IPS-18a (cell line): Measurements from ENCODE around the gene IFT122.

ENCODE experiments used
- H3K27ac ChIP-seq: one replicate; pipeline ENCODE4 v1.5.1; 2013; ENCODE audit warnings: low read length
- H3K27me3 ChIP-seq: one replicate; pipeline ENCODE4 v1.6.1; 2013; ENCODE audit warnings: mild to moderate bottlenecking, low read length; ENCODE audit not compliant: control insufficient read depth, insufficient read depth
- H3K36me3 ChIP-seq: one replicate; pipeline ENCODE4 v1.6.1; 2013; ENCODE audit warnings: low read depth, low read length; ENCODE audit not compliant: control insufficient read depth
- H3K4me1 ChIP-seq: one replicate; pipeline ENCODE4 v1.6.1; 2013; ENCODE audit warnings: low read depth, low read length; ENCODE audit not compliant: control insufficient read depth
- H3K4me3 ChIP-seq: one replicate; pipeline ENCODE4 v1.5.1; 2013; ENCODE audit warnings: low read length
- H3K9ac ChIP-seq: one replicate; pipeline ENCODE4 v1.6.1; 2013; ENCODE audit warnings: mild to moderate bottlenecking, low read length, moderate library complexity
- H3K9me3 ChIP-seq: one replicate; pipeline ENCODE4 v1.6.1; 2013; ENCODE audit warnings: low read depth, low read length; ENCODE audit not compliant: control insufficient read depth

The IFT122 gene

GRCh38 chr3:129501630-129502029 is 61.6 kb downstream of the IFT122 start:
- H3K9ac ChIP-seq = no peak overlapping the region
- H3K36me3 ChIP-seq = no peaks in the 10 kb centered on the region
- H3K27ac ChIP-seq = no peak overlapping the region
- H3K9me3 ChIP-seq = no peaks in the 10 kb centered on the region
- no peak overlapping the region for H3K4me3 ChIP-seq
- no peaks in the 10 kb centered on the region for H3K27me3 ChIP-seq
- no peaks in the 10 kb centered on the region for H3K4me1 ChIP-seq

DNA sequence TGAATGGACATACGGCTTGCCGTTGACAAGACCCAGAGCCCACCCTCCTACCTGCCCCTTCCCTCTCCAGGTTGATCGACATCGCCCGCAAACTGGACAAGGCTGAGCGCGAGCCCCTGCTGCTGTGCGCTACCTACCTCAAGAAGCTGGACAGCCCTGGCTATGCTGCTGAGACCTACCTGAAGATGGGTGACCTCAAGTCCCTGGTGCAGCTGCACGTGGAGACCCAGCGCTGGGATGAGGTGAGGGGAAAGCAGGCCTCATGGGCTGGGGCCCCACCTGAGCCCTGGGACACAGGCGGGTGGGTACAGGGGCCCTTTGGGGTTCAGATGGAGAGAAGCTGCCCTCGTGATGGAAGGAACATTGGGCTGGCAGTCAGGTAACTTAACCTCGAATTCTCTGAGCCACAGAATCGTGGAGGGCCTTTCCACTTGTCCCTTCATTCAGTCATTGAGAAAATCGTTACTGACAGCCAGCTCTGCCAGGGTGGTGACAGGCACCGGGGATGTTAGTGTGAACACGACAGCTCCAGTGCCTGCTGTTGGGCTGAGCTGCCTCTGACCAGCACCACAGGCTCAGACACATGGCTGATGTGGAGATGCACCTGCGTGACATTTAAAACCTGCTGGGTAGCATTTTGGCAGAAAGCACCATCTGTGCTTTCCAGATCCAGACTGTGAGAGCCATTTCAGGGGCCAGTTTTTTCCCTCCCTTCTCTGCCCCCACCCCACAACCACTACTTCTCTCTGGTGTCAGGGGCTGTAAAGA is 62.8 kb downstream of the IFT122 start:
- H3K9ac ChIP-seq = no peak overlapping the region
- no peaks in the 10 kb centered on the region for H3K36me3 ChIP-seq

GRCh38 chr3:129503471-129504291 is 63.7 kb downstream of the IFT122 start:
- Histone ChIP-seq H3K4me3 (no peak overlapping the region), H3K4me1 (no peaks in the 10 kb centered on the region), H3K27ac (no peak overlapping the region), H3K9me3 (no peaks in the 10 kb centered on the region), H3K9ac (no peak overlapping the region), H3K36me3 (no peaks in the 10 kb centered on the region), H3K27me3 (no peaks in the 10 kb centered on the region)

More for the DNA sequence above, 62.8 kb downstream of the IFT122 start:
- Histone ChIP-seq H3K4me3 (no peak overlapping the region), H3K9me3 (no peaks in the 10 kb centered on the region), H3K4me1 (no peaks in the 10 kb centered on the region), H3K27me3 (no peaks in the 10 kb centered on the region), H3K27ac (no peak overlapping the region)

DNA sequence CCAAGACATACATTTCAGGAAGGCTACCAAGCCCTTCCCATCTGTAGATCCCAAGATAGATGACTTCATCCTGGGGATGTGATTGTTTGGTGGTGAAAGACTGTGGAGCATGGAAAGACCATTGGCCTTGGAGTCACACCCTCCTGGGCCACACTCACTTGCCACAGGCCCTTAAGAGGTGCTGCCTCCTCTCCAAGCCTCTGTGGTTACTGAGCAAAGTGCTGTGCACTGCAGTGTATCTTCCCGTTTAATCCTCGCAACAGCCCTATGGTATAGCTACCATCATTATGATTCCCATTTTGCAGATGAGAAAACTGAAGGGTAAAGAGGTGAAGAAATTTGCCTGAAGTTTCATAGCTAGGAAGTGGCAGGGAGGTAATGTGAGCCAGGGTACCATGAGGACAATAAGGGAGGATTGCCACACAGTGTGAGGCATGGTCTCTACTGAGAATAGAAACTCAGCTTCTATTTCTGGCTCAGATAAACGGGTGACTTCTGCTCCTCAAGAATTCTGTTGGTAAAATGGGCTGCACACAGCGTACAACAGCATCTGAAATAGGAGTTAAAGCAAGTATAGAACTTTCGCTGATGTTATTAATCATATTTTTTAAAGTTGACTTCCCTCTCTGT is 64.6 kb downstream of the IFT122 start:
- no peaks in the 10 kb centered on the region for H3K4me1 ChIP-seq
- H3K4me3 ChIP-seq = no peak overlapping the region
- no peaks in the 10 kb centered on the region for H3K9me3 ChIP-seq
- no peak overlapping the region for H3K27ac ChIP-seq
- H3K36me3 ChIP-seq = no peaks in the 10 kb centered on the region
- H3K9ac ChIP-seq = no peak overlapping the region
- no peaks in the 10 kb centered on the region for H3K27me3 ChIP-seq

DNA sequence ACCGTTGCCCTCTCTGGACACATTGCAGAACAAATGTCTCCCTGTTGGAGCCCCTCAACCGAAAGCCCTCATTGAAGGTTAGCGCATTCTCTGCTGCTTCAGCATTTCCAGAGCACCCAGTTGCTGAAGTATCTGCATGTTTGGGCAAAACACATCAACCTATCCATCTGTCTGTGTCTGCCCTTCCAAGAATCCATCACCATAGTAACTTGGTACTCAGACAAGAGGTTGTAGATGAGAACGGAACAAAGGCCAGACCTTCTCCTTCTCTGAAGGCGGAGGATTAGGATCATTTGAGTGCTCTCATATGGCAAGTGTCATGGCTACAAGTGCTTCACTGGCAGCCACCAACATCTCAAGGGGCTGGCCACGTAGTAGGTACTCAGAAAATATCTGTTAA is 65.3 kb downstream of the IFT122 start:
- Histone ChIP-seq H3K4me3 (no peak overlapping the region), H3K27me3 (no peaks in the 10 kb centered on the region), H3K36me3 (no peaks in the 10 kb centered on the region), H3K4me1 (no peaks in the 10 kb centered on the region), H3K27ac (no peak overlapping the region), H3K9ac (no peak overlapping the region), H3K9me3 (no peaks in the 10 kb centered on the region)

DNA sequence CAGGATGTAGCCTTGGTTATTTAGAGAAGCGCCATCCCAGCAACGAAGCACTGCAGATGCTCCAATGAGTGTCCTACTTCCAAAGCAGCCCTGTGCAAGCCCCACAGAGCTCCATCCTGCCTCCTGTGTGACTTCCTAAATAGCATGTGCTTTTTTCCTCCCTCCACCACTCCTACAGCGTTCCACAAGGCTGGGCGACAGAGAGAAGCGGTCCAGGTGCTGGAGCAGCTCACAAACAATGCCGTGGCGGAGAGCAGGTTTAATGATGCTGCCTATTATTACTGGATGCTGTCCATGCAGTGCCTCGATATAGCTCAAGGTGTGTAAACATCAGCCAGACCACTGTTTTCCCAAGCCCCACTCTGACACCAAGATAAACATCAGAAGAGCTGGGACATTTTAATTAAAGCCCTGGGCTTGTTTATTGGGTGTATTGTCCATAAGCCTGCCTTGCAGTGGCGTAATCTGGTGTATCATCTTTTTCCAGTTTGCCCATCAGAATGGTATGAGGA is 66.3 kb downstream of the IFT122 start:
- H3K4me3 ChIP-seq = no peak overlapping the region
- H3K27ac ChIP-seq = no peak overlapping the region
- no peaks in the 10 kb centered on the region for H3K36me3 ChIP-seq
- H3K9ac ChIP-seq = no peak overlapping the region
- no peaks in the 10 kb centered on the region for H3K27me3 ChIP-seq
- H3K4me1 ChIP-seq = no peaks in the 10 kb centered on the region
- H3K9me3 ChIP-seq = no peaks in the 10 kb centered on the region

DNA sequence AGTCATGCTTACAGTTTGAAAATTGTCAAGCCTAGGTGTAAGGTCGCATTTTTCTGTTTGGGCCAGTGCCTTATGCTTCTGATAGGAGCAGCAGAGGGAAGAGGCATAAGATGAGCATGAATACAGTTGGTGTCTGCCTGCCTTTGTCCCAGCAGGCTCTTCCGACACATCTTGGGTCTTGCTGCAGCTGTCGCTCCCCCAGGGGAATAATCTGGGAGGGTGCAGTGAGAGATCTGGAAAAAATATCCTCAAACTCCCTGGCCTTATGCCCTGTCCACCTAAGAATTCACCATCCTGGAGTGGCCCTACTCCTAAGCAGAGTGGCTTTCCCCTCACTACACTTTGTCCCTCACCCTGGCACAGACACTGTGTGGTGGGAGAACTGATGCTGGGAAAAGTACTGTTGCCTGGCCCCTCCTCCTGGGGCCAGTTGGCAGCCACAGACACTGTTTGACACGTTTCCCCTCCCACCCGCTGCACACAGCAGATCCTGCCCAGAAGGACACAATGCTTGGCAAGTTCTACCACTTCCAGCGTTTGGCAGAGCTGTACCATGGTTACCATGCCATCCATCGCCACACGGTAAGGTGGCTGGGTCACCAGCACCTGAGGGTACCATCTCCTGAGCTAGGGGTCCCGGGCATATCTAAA is 67.3 kb downstream of the IFT122 start:
- Histone ChIP-seq H3K4me1 (no peaks in the 10 kb centered on the region), H3K36me3 (peaks cover under 1% of the 10 kb centered on the region), H3K9me3 (no peaks in the 10 kb centered on the region), H3K27me3 (no peaks in the 10 kb centered on the region), H3K9ac (no peak overlapping the region), H3K4me3 (no peak overlapping the region), H3K27ac (no peak overlapping the region)

- no peaks in the 10 kb centered on the region for H3K4me1 ChIP-seq
- no peaks in the 10 kb centered on the region for H3K9me3 ChIP-seq
- H3K27ac ChIP-seq = no peak overlapping the region
- H3K9ac ChIP-seq = no peak overlapping the region
- no peak overlapping the region for H3K4me3 ChIP-seq
- H3K36me3 ChIP-seq = peaks cover 3% of the 10 kb centered on the region
- H3K27me3 ChIP-seq = no peaks in the 10 kb centered on the region
Measured at GRCh38 chr3:129512595-129512994, 72.6 kb downstream of the IFT122 start.

- Histone ChIP-seq H3K27me3 (no peaks in the 10 kb centered on the region), H3K4me3 (no peak overlapping the region), H3K36me3 (peaks cover 3% of the 10 kb centered on the region), H3K9me3 (no peaks in the 10 kb centered on the region), H3K9ac (no peak overlapping the region), H3K27ac (no peak overlapping the region), H3K4me1 (no peaks in the 10 kb centered on the region)
Measured at GRCh38 chr3:129513705-129514104, 73.7 kb downstream of the IFT122 start.

- Histone ChIP-seq H3K27me3 (no peaks in the 10 kb centered on the region), H3K9ac (no peak overlapping the region), H3K36me3 (peaks cover 3% of the 10 kb centered on the region), H3K9me3 (no peaks in the 10 kb centered on the region), H3K4me1 (no peaks in the 10 kb centered on the region), H3K27ac (no peak overlapping the region), H3K4me3 (no peak overlapping the region)
Measured at GRCh38 chr3:129514110-129514509, 74.1 kb downstream of the IFT122 start.

DNA sequence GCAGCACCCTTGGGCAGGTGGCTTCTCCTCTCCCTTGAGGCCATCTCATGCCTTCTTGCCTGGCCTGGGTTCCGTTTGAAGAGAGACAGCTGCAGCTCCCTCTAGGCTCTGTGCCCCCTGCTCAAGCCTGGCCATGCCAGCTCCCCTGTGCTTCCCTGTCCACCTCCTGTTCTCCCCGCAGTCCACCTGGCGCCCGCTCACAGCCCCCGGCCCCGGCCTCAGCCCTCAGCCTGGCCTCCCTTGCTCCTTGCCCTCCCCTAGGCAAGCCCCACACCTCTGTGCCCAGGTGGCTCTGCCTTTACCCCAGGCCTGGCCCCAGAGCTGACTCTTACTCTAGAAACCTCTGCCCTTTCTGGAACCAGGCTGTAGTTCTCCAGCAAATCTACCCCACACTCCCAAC is 74.5 kb downstream of the IFT122 start:
- Histone ChIP-seq H3K36me3 (peaks cover 3% of the 10 kb centered on the region), H3K4me1 (no peaks in the 10 kb centered on the region), H3K9me3 (no peaks in the 10 kb centered on the region), H3K27me3 (no peaks in the 10 kb centered on the region), H3K27ac (no peak overlapping the region), H3K4me3 (no peak overlapping the region), H3K9ac (no peak overlapping the region)
